ENCODE measurements around the gene TMEM184A. TPM values are rescaled to one million over a fixed set of nuclear protein-coding genes. Genes with fewer than 3 reads are reported as not detected.

Gene TMEM184A
- total RNA-seq, 8 experiments from 2014 or later = 0.16 to 1.2 (median 0.47) TPM

DNA sequence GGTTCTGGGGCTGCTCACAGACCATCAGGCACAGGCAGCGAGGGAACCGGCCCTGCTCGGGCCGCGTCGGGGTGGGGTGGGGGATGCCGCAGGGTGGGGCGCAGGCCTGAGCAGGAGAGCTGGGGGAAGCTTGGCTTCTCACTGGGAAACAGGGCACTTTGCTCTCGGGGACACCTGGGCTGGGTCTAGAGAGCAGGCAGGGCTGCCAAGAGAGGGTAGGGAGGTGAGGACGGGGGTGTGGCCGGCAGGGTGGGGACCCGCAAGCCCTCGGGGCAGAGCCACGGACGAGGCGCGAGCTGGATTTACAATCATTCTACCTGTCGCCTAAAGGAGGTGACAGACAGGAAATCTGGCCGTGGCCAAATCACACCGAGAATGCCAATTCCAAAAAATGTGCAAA, 62.9 kb downstream of the TMEM184A start:
- ATAC-seq (replicated peaks in 6 of 8) = peak in 1 of 8 experiments; percentile 22
- Histone ChIP-seq H3K4me1 (replicated peaks in 1 of 2) (no peaks in the 10 kb centered on the region), H3K4me3 (no peak overlapping the region), H3K27ac (no peak overlapping the region)
- no CpG with 5 or more reads among the region's 20 CpGs for WGBS, 10 experiments
- in situ Hi-C loops (cut with MboI; ENCODE audit: low pct_unique_long_range_greater_than_20kb in 2 of 9, low sequenced_read_pairs in 9 of 9, unreplicated experiment in 9 of 9) = no loop called here

DNA sequence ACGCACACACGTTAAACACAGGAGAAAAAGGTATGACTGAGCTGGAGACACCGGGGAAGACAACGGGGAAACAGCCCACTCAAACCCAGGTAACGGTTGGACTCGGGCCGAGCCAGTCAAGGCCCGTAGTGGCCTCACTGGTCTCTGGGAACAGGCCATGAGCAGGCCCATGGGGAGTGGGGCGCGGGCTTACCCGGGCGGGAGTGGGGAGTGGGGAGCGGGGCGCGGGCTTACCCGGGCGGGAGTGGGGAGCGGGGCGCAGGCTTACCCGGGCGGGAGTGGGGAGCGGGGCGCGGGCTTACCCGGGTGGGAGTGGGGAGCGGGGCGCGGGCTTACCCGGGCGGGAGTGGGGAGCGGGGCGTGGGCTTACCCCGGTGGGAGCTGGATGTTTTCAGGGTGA, 63.4 kb downstream of the TMEM184A start:
- Histone ChIP-seq H3K27ac (no peak overlapping the region), H3K4me1 (replicated peaks in 1 of 2) (no peaks in the 10 kb centered on the region), H3K4me3 (no peak overlapping the region)
- no peak for ATAC-seq (replicated peaks in 6 of 8)
- 73 to 100% (median 94%) methylated on average over 2 to 8 of the region's 33 CpGs; no CpG with 5 or more reads in 3 of the 10 experiments for WGBS, 10 experiments
- in situ Hi-C loops (cut with MboI; ENCODE audit: low pct_unique_long_range_greater_than_20kb in 2 of 9, low sequenced_read_pairs in 9 of 9, unreplicated experiment in 9 of 9) = no loop called here

Other genes with a start within 250 kb of the TMEM184A start
- gene MICALL2, start 96.7 kb downstream of the TMEM184A start, total RNA-seq = 10 to 100 TPM in 3 of 8 experiments, 1 to 10 TPM in 5; 1.4 to 16.7 (median 6.5) TPM
- 10 to 100 TPM; 19.5 to 80.2 (median 39.3) TPM for gene INTS1, start 51.8 kb downstream of the TMEM184A start, total RNA-seq
- gene MAFK, start 25.5 kb downstream of the TMEM184A start, total RNA-seq = 10 to 100 TPM in 3 of 8 experiments, 1 to 10 TPM in 5; 2.8 to 22.2 (median 7.7) TPM
- 10 to 100 TPM; 24.0 to 52.8 (median 44.8) TPM for gene PSMG3, start 13.8 kb upstream of the TMEM184A start, total RNA-seq
- 10 to 100 TPM in 3 of 8 experiments, 1 to 10 TPM in 2, under 1 TPM in 3; 0.13 to 25.2 (median 8.1) TPM for gene ELFN1, start 114.1 kb upstream of the TMEM184A start, total RNA-seq